K562 (cell line): ENCODE results near the gene RNASET2. TPM values are rescaled to one million over a fixed set of nuclear protein-coding genes. Genes with fewer than 3 reads are reported as not detected.
"Not testable (repeated sequence)": the region's sequence is repeated elsewhere in the genome, so short reads cannot be mapped to it uniquely, and the experiment has no call there.

Experiments
- CREB1 ChIP-seq, 2 experiments: sonication (generic) in 1 of 2; formaldehyde crosslinking in 1 of 2; IDR thresholded peaks; 2 replicates each; pipeline versions ENCODE4 v1.6.1 to v1.8.0; 2012 to 2022; ENCODE audit warnings: inconsistent platforms in 1 of 2, mild to moderate bottlenecking in 1 of 2, missing genetic modification reagents in 1 of 2, moderate library complexity in 1 of 2
- CREM ChIP-seq: IDR thresholded peaks from 2 replicates; pipeline ENCODE4 v1.6.1; 2014; ENCODE audit warnings: antibody characterized with exemption, low read depth
- FOSL1 ChIP-seq: fragments of 200-800 bp; sonication (Bioruptor generic); conservative IDR thresholded peaks from 2 replicates; pipeline ENCODE4 v1.6.1; 2016; ENCODE audit warnings: missing genetic modification characterization, missing compliant biosample characterization
- GATAD2A ChIP-seq: fragments of 450-650 bp; IDR thresholded peaks from 2 replicates; pipeline ENCODE4 v1.6.1; 2017
- GATAD2B ChIP-seq: fragments of 450-650 bp; IDR thresholded peaks from 2 replicates; pipeline ENCODE4 v1.6.1; 2017; ENCODE audit warnings: mild to moderate bottlenecking, borderline replicate concordance
- MAZ ChIP-seq, 2 experiments: fragments of 450-650 bp in 1 of 2; sonication (generic) in 1 of 2; formaldehyde crosslinking; IDR thresholded peaks in 1 of 2; conservative IDR thresholded peaks in 1 of 2; 2 replicates each; pipeline versions ENCODE4 v1.4.0 to v1.5.0; 2020; ENCODE audit warnings: mild to moderate bottlenecking in 1 of 2, missing genetic modification reagents in 1 of 2
- NR2C1 ChIP-seq, 2 experiments: fragments of 450-650 bp; IDR thresholded peaks; 2 replicates each; pipeline ENCODE4 v1.6.1; 2017; ENCODE audit warnings: mild to moderate bottlenecking in 2 of 2, antibody characterized with exemption in 1 of 2, inconsistent platforms in 1 of 2, missing compliant biosample characterization in 1 of 2, missing genetic modification characterization in 1 of 2
- RAD21 ChIP-seq, 2 experiments: fragments of 250-450 bp in 1 of 2; fragments of 450-650 bp in 1 of 2; sonication (Bioruptor Pico) in 1 of 2; formaldehyde crosslinking in 1 of 2; IDR thresholded peaks in 1 of 2; conservative IDR thresholded peaks in 1 of 2; 2 replicates each; pipeline versions ENCODE4 v1.4.0 to v1.8.0; 2020 to 2022; ENCODE audit warnings: mild to moderate bottlenecking in 2 of 2, moderate library complexity in 1 of 2
- SMARCC2 ChIP-seq: fragments of 450-650 bp; IDR thresholded peaks from 2 replicates; pipeline ENCODE4 v1.6.1; 2017; ENCODE audit warnings: antibody characterized with exemption, moderate library complexity, mild to moderate bottlenecking, low read depth
- SP1 ChIP-seq: sonication (generic); formaldehyde crosslinking; IDR thresholded peaks from 2 replicates; pipeline ENCODE4 v1.8.1; 2022; ENCODE audit warnings: mild to moderate bottlenecking, missing genetic modification reagents
- YY1 ChIP-seq, 3 experiments: IDR thresholded peaks; 2 replicates each; pipeline ENCODE4 v1.6.1; 2011; ENCODE audit warnings: low read length in 2 of 3, mild to moderate bottlenecking in 2 of 3, moderate library complexity in 2 of 3, borderline replicate concordance in 1 of 3, control low read depth in 1 of 3, low read depth in 1 of 3; ENCODE audit not compliant: insufficient read depth in 3 of 3, insufficient replicate concordance in 2 of 3, control insufficient read depth in 1 of 3, insufficient read length in 1 of 3; ENCODE audit errors: extremely low read depth in 1 of 3
- ZBTB17 ChIP-seq: fragments of 450-650 bp; formaldehyde crosslinking; IDR thresholded peaks from 2 replicates; pipeline ENCODE4 v1.4.0; 2020; ENCODE audit warnings: mild to moderate bottlenecking
- ZNF232 ChIP-seq: sonication (generic); formaldehyde crosslinking; IDR thresholded peaks from 2 replicates; pipeline ENCODE4 v1.8.0; 2022; ENCODE audit warnings: mild to moderate bottlenecking, missing genetic modification reagents
- polyA plus RNA-seq, 8 experiments: library from polyadenylated mRNA; depleted of rRNA in 4 of 8; stranded (reverse) in 5 of 8; unstranded in 3 of 8; fragments of >200 nt; fragmentation: Nextera tagmentation in 2 of 8; fragmentation: Illumina TruSeq in 1 of 8; extraction: Ambion mirVana in 2 of 8; extraction: Trizol in 1 of 8; gene quantifications; 2 replicates each; pipeline versions ENCODE4 v1.2.1 to v1.2.3, GENCODE V29; 2011 to 2014; ENCODE audit warnings: inconsistent platforms in 1 of 8, missing spikeins in 1 of 8
- total RNA-seq, 7 experiments: library from RNA; depleted of rRNA in 6 of 7; stranded (reverse); fragments of >200 nt in 6 of 7; fragmentation: Illumina TruSeq in 2 of 7; extraction: Trizol in 2 of 7; gene quantifications; 2 replicates each; pipeline versions ENCODE4 v1.2.1 to v1.2.3, GENCODE V29; 2011 to 2021; ENCODE audit warnings: low replicate concordance in 1 of 7
- TF ChIP-seq, protein P1 (sequence below): fragments of 200-800 bp; sonication (Bioruptor generic); IDR thresholded peaks from 2 replicates; pipeline ENCODE4 v1.6.1; 2017; ENCODE audit warnings: missing genetic modification characterization, missing compliant biosample characterization
- TF ChIP-seq, protein P2 (sequence below): sonication (generic); formaldehyde crosslinking; IDR thresholded peaks from 2 replicates; pipeline ENCODE4 v1.8.1; 2023; ENCODE audit warnings: mild to moderate bottlenecking, missing genetic modification reagents
- TF ChIP-seq, protein P3 (sequence below): fragments of 450-650 bp; IDR thresholded peaks from 2 replicates; pipeline ENCODE4 v1.6.1; 2016; ENCODE audit warnings: mild to moderate bottlenecking
- TF ChIP-seq, protein P4 (sequence below): fragments of 200-800 bp; sonication (Bioruptor generic); IDR thresholded peaks from 2 replicates; pipeline ENCODE4 v1.6.1; 2017; ENCODE audit warnings: missing genetic modification characterization, missing compliant biosample characterization

Gene RNASET2
- total and polyA plus RNA-seq, 9 of the 15 experiments (the other 6 are each of a cell fraction or from before 2014, with no cell fraction given) = 7.4 to 141 (median 91.3) TPM

DNA sequence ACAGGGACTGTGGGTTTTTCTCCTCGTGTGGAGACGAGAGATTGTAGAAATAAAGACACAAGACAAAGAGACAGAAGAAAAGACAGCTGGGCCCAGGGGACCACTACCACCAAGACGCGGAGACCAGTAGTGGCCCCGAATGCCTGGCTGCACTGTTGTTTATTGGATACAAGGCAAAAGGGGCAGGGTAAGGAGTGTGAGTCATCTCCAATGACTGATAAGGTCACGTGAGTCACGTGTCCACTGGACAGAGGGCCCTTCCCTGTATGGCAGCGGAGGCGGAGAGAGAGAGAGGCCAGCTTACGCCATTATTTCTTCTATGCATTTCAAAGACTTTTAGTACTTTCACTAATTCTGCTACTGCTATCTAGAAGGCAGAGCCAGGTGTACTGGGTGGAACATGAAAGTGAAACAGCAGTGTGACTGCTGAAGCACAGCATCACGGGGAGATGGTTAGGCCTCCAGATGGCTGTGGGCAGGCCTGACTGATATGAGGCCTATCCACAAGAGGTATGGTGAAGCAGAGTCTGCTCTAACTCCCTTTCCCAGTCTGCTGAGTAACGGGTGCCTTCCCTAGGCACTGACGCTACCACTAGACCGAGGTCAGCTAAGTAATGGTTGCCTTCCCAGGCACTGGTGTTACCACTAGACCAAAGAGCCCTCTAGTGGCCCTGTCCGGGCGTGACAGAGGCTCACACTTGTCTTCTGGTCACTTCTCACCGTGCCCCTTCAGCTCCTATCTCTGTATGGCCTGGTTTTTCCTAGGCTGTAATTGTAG is 5.3 kb downstream of the RNASET2 start (continued):
- TF ChIP-seq ZNF232 (peak; percentile 50; the same call in 1 of the 2 replicates), RAD21 (CRISPR knock-in tag; conservative IDR thresholded peaks at IDR 0.05 in 1 of 2, IDR thresholded peaks at IDR 0.05 in 1 of 2) (peak; percentile 89 to 96), CREM (peak; percentile 49; the same call in 1 of the 2 replicates), GATAD2B (peak; percentile 47; the same call in 1 of the 2 replicates), ZBTB17 (0 out of 2 replicates have a peak, but pooled peaks have one; percentile 67), MAZ (CRISPR knock-in tag; conservative IDR thresholded peaks at IDR 0.05 in 1 of 2, IDR thresholded peaks at IDR 0.05 in 1 of 2) (peak; percentile 37 to 44; a peak in 1 of 4 replicates), SMARCC2 (peak; percentile 62; the same call in 1 of the 2 replicates), FOSL1 (tag) (peak; percentile 100), SP1 (peak; percentile 89), YY1 (IDR thresholded peaks at IDR 0.05; ENCODE audit: borderline replicate concordance in 1 of 3, control insufficient read depth in 1 of 3, extremely low read depth in 1 of 3, insufficient read depth in 3 of 3, insufficient read length in 1 of 3, insufficient replicate concordance in 2 of 3, low read depth in 1 of 3, low read length in 2 of 3) (peak; percentile 19 to 68 (median 42)), CREB1 (CRISPR knock-in tag; IDR thresholded peaks at IDR 0.05) (peak; percentile 27; the same call in 1 of the 2 replicates), NR2C1 (tag; IDR thresholded peaks at IDR 0.05) (peak; percentile 59; the same call in 1 of the 2 replicates), GATAD2A (peak; percentile 55; the same call in 1 of the 2 replicates)
- TF ChIP-seq, protein P1, sequence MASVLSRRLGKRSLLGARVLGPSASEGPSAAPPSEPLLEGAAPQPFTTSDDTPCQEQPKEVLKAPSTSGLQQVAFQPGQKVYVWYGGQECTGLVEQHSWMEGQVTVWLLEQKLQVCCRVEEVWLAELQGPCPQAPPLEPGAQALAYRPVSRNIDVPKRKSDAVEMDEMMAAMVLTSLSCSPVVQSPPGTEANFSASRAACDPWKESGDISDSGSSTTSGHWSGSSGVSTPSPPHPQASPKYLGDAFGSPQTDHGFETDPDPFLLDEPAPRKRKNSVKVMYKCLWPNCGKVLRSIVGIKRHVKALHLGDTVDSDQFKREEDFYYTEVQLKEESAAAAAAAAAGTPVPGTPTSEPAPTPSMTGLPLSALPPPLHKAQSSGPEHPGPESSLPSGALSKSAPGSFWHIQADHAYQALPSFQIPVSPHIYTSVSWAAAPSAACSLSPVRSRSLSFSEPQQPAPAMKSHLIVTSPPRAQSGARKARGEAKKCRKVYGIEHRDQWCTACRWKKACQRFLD (CRISPR knock-in tag) = peak; percentile 68
- TF ChIP-seq, protein P2, sequence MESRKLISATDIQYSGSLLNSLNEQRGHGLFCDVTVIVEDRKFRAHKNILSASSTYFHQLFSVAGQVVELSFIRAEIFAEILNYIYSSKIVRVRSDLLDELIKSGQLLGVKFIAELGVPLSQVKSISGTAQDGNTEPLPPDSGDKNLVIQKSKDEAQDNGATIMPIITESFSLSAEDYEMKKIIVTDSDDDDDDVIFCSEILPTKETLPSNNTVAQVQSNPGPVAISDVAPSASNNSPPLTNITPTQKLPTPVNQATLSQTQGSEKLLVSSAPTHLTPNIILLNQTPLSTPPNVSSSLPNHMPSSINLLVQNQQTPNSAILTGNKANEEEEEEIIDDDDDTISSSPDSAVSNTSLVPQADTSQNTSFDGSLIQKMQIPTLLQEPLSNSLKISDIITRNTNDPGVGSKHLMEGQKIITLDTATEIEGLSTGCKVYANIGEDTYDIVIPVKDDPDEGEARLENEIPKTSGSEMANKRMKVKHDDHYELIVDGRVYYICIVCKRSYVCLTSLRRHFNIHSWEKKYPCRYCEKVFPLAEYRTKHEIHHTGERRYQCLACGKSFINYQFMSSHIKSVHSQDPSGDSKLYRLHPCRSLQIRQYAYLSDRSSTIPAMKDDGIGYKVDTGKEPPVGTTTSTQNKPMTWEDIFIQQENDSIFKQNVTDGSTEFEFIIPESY = peak; percentile 95
- TF ChIP-seq, protein P3, sequence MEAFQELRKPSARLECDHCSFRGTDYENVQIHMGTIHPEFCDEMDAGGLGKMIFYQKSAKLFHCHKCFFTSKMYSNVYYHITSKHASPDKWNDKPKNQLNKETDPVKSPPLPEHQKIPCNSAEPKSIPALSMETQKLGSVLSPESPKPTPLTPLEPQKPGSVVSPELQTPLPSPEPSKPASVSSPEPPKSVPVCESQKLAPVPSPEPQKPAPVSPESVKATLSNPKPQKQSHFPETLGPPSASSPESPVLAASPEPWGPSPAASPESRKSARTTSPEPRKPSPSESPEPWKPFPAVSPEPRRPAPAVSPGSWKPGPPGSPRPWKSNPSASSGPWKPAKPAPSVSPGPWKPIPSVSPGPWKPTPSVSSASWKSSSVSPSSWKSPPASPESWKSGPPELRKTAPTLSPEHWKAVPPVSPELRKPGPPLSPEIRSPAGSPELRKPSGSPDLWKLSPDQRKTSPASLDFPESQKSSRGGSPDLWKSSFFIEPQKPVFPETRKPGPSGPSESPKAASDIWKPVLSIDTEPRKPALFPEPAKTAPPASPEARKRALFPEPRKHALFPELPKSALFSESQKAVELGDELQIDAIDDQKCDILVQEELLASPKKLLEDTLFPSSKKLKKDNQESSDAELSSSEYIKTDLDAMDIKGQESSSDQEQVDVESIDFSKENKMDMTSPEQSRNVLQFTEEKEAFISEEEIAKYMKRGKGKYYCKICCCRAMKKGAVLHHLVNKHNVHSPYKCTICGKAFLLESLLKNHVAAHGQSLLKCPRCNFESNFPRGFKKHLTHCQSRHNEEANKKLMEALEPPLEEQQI = peak; percentile 72
- TF ChIP-seq, protein P4, sequence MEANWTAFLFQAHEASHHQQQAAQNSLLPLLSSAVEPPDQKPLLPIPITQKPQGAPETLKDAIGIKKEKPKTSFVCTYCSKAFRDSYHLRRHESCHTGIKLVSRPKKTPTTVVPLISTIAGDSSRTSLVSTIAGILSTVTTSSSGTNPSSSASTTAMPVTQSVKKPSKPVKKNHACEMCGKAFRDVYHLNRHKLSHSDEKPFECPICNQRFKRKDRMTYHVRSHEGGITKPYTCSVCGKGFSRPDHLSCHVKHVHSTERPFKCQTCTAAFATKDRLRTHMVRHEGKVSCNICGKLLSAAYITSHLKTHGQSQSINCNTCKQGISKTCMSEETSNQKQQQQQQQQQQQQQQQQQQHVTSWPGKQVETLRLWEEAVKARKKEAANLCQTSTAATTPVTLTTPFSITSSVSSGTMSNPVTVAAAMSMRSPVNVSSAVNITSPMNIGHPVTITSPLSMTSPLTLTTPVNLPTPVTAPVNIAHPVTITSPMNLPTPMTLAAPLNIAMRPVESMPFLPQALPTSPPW (CRISPR knock-in tag) = peak; percentile 41
- TF ChIP-seq CREB1, NR2C1 (IDR thresholded peaks at IDR 0.05): not testable (repeated sequence)
